C4-2B (cell line): ENCODE results near the gene DLG2.

Experiments
- H3K27ac ChIP-seq: fragments of 450-650 bp; 2 replicates; pipeline ENCODE4 v1.5.1; 2017
- ZFX ChIP-seq: fragments of 450-650 bp; IDR thresholded peaks from 2 replicates; pipeline ENCODE4 v1.6.1; 2017
- TF ChIP-seq, protein P1 (sequence below): fragments of 450-650 bp; conservative IDR thresholded peaks from 2 replicates; pipeline ENCODE4 v1.5.1; 2017; ENCODE audit warnings: mild to moderate bottlenecking

The DLG2 gene

DNA sequence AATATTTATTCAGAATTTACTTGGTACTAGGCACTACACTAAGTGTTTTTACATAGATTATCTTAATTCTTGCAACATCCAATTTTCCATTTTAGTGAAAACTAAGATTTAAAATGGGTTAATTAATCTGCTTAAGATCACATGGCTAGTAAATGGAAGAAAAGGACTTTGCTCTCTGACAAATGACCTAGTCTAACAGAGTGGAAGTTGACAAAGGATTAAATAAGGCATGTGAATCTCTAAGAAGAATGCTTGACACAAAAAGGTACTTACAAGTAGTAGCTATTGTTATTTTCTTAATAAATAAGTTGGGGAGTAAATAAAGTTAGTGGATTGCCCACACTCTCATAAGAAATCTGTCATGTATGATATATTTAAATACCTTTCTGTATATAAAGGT, 584.8 kb downstream of the DLG2 start:
- no peak for TF ChIP-seq ZFX
- TF ChIP-seq, protein P1, sequence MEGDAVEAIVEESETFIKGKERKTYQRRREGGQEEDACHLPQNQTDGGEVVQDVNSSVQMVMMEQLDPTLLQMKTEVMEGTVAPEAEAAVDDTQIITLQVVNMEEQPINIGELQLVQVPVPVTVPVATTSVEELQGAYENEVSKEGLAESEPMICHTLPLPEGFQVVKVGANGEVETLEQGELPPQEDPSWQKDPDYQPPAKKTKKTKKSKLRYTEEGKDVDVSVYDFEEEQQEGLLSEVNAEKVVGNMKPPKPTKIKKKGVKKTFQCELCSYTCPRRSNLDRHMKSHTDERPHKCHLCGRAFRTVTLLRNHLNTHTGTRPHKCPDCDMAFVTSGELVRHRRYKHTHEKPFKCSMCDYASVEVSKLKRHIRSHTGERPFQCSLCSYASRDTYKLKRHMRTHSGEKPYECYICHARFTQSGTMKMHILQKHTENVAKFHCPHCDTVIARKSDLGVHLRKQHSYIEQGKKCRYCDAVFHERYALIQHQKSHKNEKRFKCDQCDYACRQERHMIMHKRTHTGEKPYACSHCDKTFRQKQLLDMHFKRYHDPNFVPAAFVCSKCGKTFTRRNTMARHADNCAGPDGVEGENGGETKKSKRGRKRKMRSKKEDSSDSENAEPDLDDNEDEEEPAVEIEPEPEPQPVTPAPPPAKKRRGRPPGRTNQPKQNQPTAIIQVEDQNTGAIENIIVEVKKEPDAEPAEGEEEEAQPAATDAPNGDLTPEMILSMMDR = no peak
- H3K27ac ChIP-seq = no peak overlapping the region

DNA sequence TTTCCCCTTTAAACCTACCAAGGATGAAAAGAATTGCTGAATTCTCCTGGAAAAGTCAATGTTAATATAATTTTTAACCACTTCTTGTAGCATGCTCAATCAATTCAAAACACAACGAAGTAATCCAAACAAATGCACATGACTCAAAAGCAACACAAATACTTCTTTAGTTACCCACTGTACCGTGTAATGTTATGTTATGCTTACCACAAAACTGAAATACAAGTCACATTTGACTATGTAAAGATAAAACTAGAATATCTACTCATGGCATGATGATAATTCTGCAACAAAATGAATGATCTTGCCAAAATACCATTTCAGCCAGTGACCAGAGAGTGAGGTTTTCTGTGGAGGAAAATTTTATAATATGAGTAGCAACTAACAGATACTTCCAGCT, 587.0 kb downstream of the DLG2 start:
- TF ChIP-seq, protein P1 = no peak
- TF ChIP-seq ZFX = no peak
- no peak overlapping the region for H3K27ac ChIP-seq

DNA sequence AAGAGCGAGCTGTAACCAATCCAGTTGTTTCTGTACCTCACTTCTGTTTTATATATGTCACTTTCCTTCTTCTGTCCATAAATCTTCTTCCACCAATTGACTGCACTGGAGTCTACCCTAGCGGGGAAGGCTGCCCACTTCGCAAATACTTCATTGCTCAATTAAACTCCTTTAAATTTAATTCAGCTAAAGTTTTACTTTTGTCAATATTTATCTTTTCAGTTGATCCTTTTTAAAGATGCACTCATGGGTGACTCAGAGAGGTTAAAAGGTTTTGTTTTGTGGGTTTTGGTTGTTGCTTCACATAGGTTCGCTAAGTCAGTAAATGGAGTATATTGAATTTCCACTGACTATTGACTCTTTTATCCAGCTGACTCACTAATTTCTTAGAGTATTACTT, 597.2 kb downstream of the DLG2 start:
- H3K27ac ChIP-seq = no peak overlapping the region
- no peak for TF ChIP-seq ZFX
- TF ChIP-seq, protein P1 = no peak

DNA sequence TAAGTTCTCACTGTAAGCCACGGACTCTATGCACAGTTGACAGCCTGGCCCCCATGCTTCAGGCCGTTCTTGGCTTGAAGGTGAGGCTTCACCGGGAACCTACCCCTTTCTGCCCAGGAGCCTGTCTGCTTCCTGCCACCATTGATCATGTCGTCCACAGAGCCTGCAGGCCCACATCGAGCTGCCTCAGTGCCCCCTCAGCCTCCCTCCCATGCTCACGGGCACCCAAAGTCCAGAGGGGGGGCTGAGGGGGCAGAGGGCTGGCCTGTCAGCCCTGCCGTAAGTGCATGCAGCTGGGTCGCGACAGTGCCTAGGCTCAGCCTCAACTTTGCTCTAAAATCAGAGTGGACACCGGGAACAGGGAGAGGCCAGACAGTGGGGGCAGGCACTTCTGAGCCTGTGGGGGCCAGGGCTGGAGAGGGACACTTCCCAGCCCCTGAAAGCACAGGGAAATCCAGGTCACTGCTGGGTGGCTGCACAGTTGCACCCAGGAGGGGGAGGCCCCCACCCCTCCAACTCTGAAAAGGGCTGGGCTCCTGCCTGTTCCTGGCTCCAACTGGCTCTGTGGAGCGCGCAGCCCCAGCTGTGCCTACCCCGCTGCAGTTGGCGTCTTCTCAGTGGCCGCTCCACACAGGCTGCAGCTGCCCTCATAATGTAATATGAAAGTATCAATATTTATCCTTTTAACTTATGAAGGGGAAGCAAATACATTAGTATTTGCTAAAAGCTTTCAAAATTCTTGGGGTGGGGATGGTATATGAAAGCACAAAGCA, 598.6 kb downstream of the DLG2 start:
- no peak overlapping the region for H3K27ac ChIP-seq
- TF ChIP-seq ZFX = no peak
- TF ChIP-seq, protein P1 = no peak

DNA sequence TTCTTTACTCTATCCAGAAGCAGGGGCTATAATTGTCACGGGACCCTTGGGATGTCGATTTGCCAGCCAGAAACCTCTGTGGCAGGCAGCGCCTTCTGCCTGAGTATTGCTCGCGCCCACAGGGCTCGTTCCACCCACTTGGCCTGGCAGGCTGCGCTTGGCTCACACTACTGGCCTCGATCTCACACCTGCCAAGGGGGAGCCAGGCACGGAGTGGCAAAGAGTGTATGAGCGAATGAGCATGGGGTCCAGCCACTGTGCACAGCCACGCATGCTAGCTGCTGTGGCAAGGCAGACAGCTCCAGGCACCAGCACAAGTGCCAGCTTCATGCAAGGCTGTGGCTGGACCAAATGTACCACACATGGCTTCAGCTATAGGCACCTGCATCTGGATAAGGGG, 599.8 kb downstream of the DLG2 start:
- no peak overlapping the region for H3K27ac ChIP-seq
- TF ChIP-seq ZFX = no peak
- TF ChIP-seq, protein P1 = no peak

DNA sequence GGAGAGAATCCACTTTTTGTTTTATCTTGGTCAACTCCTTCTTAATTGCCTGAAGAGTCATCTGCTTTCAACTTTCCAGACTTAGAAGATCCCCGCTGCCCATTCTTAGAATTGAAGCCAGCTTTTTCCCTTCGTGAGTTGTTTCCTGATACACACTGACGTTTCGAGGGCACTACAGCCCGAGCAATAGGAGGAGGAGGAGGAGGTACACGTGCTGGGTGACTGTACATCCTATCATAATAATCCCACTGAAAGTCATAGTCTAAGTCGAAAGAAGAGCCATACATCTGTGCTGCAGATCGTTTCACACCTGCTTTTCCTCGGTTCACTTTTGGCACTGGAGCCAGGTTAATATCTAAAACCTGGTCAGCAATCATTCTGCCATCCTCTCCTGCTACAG, 606.1 kb downstream of the DLG2 start:
- no peak for TF ChIP-seq ZFX
- TF ChIP-seq, protein P1 = no peak
- H3K27ac ChIP-seq = no peak overlapping the region

DNA sequence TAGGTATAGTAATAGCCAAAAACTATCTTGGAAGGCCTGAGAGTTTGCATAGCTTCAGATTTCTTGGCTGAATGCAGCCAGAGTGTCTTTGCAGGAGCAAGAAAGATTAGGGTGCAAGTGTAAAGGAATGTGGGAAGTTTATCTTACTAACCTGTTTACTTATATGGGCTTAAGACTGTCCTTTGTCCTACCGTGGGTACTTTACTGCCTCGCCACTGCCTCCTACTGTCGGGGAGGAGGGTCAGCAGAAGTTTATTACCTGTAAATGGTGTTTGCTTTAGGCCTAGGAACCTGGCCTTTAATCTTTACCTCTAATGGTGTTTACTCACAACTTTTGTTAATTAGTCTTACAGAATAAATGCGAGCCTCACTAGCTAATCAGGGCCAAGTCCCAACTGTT, 633.8 kb downstream of the DLG2 start:
- TF ChIP-seq, protein P1 = peak; percentile 77
- no peak for TF ChIP-seq ZFX
- H3K27ac ChIP-seq = no peak overlapping the region
